ENCODE data around the gene ATF7IP2.

GRCh38 chr16:10522966-10523365 is 137.1 kb downstream of the ATF7IP2 start:
- TF ChIP-seq CTCF (optimal IDR thresholded peaks at IDR 0.05 in 1 of 3, IDR thresholded peaks at IDR 0.05 in 1 of 3, conservative IDR thresholded peaks at IDR 0.05 in 1 of 3; ENCODE audit: extremely low read depth in 1 of 3, insufficient read depth in 2 of 3, low read length in 3 of 3) = no peak
- no peak for TF ChIP-seq EZH2 (IDR thresholded peaks at IDR 0.05; ENCODE audit: low read length)

Measured in keratinocyte (primary cell).